ENCODE data around the gene WDR62.
"Not testable (repeated sequence)": the region's sequence is repeated elsewhere in the genome, so short reads cannot be mapped to it uniquely, and the experiment has no call there.

WDR62 gene

GRCh38 chr19:36040495-36040894 lies 14.2 kb upstream of the WDR62 start:
- no peak for DNase-seq (ENCODE audit: low read depth)

GRCh38 chr19:36041092-36041491 lies 13.6 kb upstream of the WDR62 start:
- DNase-seq (ENCODE audit: low read depth): not testable (repeated sequence)

GRCh38 chr19:36041831-36042230 lies 12.9 kb upstream of the WDR62 start:
- DNase-seq (ENCODE audit: low read depth): peak; percentile 69

DNA sequence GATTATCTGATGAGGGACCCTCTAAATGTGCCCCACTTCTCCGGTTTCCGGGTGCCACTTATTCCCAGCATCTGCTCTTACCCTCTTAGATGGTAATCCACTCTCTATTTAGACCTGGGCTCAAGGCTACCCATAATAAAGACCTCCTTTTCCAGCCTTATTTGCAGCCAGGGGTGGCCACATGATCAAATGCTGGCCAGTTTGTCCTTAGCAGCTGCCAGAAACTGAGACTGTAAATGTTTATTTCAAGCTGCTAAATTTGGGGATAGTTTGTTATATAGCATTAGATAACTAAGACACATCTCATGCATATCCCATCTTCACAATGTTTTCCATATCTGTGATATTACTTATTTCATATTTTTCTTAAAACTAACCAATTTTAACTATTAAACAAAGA lies 10.7 kb upstream of the WDR62 start:
- no peak for DNase-seq (ENCODE audit: low read depth)

- DNase-seq (ENCODE audit: low read depth): peak; percentile 18
Measured at GRCh38 chr19:36046443-36047050, 8.2 kb upstream of the WDR62 start.

- no peak for DNase-seq (ENCODE audit: low read depth)
Measured at GRCh38 chr19:36047835-36048234, 6.9 kb upstream of the WDR62 start.

- DNase-seq (ENCODE audit: low read depth): no peak
Measured at GRCh38 chr19:36049080-36049698, 5.5 kb upstream of the WDR62 start.

GRCh38 chr19:36051236-36051635 lies 3.5 kb upstream of the WDR62 start:
- no peak for DNase-seq (ENCODE audit: low read depth)

DNA sequence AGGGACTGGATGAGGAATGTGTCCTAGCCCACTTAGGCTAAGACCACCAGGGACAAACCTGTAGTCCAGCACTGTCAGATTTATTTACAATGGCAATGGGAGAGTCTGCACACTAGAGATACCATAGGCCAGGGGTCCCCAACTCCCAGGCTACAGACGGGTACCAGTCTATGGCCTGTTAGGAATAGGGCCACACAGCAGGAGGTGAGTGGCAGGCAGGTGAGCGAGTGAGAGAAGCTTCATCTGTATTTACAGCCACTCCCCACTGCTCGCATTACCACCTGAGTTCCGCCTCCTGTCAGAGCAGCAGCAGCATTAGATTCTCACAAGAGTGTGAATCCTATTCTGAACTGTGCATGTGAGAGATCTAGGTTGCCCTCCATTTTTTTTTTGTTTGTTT lies 3.1 kb upstream of the WDR62 start:
- no peak for DNase-seq (ENCODE audit: low read depth)

- DNase-seq (ENCODE audit: low read depth): peak; percentile 99
Measured at GRCh38 chr19:36054119-36054732, 471 bp upstream of the WDR62 start, which contains the start of gene THAP8. Gene THAP8 (minus strand): TSS chr19:36054285. CDS start chr19:36054217, 68 bp downstream.

DNA sequence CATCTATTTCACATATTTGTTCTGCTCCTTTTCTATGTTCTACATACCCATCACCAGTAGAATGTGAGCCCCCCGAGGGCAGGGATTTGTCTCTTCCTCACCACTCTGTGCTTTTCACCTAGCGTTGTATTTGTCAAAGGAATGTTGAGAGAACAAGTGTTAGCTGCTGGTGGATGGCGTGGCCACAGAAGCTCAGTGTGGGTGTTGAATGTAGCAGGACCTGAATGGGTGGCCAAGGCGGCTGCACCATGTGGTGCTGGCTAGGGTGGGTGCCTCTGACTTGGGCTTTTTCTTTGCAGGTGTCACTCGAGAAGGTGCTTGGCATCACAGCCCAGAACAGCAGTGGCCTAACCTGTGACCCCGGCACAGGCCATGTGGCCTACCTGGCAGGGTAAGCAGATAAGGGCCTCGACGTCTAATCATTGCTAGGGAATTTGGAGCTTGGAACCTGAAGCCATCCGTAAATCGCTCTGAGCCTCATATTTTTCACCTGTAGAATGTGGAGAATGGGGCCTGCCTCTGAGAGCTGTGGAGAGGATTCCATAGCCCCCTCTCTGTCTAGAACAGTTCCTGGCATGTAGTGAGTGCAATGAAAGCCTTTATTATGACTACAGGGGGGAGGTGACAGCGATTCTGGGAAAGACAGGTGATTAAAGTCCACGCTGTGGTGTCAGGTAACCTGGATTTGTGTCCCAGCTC lies 3.9 kb downstream of the WDR62 start:
- DNase-seq (ENCODE audit: low read depth): no peak

DNA sequence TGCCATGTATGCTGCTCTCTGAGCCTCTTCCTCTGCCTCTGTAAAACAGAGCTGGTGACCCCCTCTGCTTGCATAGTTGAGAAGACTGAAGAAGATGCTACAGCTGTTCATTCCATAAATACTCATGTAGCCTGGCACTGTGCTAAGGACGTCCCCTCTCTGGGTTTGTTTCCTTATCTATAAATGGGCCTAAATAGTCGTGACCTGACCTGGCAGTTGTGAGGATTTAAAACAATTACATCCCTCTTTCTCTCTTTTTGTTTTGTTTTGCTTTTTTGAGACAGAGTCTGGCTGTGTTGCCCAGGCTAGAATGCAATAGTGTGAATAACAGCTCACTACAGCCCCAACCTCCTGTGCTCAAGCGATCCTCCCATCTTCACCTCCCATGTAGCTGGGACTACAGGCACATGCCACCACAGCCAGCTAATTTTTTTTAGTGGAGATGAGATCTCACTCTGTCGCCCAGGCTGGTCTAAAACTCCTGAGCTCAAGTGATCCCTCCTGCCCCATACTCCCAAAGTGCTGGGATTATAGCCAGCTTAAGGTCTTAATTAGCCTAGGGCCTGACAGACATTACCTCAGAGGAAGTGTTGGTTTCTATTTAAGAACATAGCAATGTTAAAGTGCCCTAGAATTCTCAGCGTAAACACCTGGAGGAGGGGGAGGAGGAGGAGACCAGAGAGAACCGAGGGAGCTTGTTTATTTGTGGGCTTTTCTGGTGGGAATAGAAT lies 4.6 kb downstream of the WDR62 start:
- DNase-seq (ENCODE audit: low read depth): no peak

DNA sequence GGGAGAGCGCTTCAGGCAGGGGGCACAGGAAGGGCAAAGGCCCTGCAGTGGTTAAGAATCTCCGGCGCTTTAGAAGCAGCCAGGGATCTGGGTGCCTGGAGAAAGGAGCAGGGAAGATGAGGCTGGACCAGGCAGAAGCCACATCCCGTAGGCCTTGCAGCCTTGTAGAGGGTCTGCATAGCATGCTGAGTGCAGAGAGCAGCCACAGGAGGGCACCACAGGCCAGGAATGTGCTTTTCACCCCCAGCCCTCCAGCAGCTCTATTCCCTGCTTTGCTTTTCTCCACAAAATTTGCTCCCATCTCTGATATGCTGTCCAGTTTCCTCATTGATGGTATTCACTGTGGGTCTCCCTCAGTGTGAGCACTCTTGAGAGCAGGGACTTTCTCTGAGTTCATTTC lies 5.7 kb downstream of the WDR62 start:
- peak; percentile 44 for DNase-seq (ENCODE audit: low read depth)

- DNase-seq (ENCODE audit: low read depth): no peak
Measured at GRCh38 chr19:36061367-36061766, 6.7 kb downstream of the WDR62 start.

DNA sequence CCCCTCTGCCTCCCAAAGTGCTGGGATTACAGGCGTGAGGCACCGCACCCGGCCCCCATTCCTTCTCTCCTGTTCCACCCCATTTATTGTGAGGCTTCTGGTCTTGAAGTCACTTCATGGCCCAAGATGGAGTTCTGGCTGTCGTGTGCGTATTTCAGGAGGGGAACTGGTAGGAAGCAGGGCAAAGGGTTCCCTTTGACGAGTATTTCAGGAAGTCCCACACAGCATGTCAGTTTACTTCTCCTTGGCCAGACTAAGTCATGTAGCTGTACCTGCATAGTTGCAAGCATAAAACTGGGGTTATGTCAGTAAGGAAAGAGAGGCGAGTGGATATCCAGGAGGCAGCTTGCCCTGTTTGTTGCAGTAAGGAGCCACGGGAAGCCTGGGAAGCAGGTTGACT lies 10.1 kb downstream of the WDR62 start:
- no peak for DNase-seq (ENCODE audit: low read depth)

DNA sequence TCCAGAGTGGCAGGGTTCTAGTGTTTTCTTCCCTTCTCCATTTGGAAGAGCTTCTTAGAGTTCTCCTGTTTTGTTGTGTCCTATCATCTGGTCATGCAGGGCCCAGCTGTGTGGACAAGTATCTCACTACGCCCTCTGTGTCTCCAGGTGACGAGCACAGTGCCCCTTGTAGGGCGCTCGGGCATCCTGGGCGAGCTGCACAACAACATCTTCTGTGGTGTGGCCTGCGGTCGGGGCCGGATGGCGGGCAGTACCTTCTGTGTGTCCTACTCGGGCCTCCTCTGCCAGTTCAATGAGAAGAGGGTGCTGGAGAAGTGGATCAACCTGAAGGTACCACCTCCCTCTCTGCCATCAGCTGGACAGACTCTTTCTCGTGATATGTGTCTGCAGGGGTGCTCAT lies 13.0 kb downstream of the WDR62 start:
- DNase-seq (ENCODE audit: low read depth): no peak

DNA sequence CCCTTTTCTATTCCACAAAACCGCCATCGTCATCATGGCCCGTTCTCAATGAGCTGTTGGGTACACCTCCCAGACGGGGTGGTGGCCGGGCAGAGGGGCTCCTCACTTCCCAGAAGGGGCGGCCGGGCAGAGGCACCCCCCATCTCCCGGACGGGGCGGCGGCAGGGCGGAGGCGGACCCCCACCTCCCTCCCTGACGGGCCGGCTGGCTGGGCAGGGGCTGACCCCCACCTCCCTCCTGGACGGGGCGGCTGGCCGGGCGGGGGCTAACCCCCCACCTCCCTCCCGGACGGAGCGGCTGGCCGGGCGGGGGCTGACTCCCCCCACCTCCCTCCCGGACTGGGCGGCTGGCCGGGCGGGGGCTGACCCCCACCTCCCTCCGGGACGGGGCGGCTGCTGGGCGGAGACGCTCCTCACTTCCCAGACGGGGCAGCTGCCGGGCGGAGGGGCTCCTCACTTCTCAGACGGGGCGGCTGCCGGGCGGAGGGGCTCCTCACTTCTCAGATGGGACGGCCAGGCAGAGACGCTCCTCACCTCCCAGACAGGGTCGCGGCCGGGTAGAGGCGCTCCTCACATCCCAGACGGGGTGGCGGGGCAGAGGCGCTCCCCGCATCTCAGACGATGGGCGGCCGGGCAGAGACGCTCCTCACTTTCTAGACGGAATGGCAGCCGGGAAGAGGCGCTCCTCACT lies 14.3 kb downstream of the WDR62 start:
- not testable (repeated sequence) for DNase-seq (ENCODE audit: low read depth)

- DNase-seq (ENCODE audit: low read depth): no peak
Measured at GRCh38 chr19:36072081-36072480, 17.4 kb downstream of the WDR62 start.

- DNase-seq (ENCODE audit: low read depth): no peak
Measured at GRCh38 chr19:36073121-36073876, 18.6 kb downstream of the WDR62 start.

DNA sequence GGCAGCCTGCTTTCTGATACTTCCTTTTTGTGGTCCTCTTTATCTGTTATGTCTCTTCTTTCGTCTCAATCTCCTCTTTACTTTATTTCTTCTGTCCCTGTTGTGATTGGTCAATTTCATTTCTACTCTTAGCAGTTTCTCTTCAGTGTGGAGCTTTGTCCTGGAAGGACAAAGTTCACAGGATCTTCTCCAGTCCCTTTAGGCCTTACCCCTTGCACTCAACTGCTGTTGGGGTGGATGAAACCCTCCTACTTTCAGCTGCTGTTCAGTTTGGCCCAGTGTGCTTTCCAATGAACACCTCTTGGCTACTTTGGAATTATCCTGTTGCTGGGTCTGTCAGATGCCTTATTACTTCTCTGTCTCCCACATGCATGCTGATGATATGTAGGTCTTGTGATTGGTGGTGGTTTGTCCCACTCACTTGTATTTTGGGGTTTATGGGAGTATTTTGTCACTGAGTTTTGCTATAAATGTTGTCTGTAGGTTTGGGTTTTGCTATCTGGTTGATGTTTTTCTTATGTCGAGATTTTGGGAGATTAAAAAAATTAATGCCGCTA lies 24.8 kb downstream of the WDR62 start:
- DNase-seq (ENCODE audit: low read depth): no peak

DNA sequence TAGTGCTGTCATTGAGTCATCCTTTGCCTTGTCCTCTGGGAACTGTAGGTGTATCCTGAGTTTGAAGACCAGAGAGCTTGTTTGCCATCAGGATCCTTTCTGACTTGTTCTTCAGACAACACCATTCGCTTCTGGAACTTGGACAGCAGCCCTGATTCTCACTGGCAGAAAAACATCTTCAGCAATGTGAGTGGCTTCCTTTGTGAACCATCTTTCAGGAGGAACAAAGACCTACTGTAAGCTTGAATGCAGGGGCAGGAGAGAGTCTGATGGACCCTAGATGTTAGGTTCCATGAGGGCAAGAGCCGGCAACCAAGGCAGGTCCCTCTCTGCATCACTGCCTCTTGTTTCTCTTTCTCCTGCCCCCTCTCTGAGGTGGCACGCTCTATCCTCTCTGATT lies 26.7 kb downstream of the WDR62 start:
- no peak for DNase-seq (ENCODE audit: low read depth)
